C4-2B (cell line): ENCODE measurements around the gene SPOCK3.
"Not testable (repeated sequence)": the region's sequence is repeated elsewhere in the genome, so short reads cannot be mapped to it uniquely, and the experiment has no call there.

Source experiments
- CTCF ChIP-seq: fragments of 450-650 bp; conservative IDR thresholded peaks from 2 replicates; pipeline ENCODE4 v1.5.1; 2017; ENCODE audit warnings: mild to moderate bottlenecking
- ZFX ChIP-seq: fragments of 450-650 bp; IDR thresholded peaks from 2 replicates; pipeline ENCODE4 v1.6.1; 2017

GRCh38 chr4:166850398-166850797 is 383.9 kb downstream of the SPOCK3 start:
- TF ChIP-seq CTCF, ZFX: not testable (repeated sequence)
